ENCODE data around the gene SYCE3.

Gene SYCE3

DNA sequence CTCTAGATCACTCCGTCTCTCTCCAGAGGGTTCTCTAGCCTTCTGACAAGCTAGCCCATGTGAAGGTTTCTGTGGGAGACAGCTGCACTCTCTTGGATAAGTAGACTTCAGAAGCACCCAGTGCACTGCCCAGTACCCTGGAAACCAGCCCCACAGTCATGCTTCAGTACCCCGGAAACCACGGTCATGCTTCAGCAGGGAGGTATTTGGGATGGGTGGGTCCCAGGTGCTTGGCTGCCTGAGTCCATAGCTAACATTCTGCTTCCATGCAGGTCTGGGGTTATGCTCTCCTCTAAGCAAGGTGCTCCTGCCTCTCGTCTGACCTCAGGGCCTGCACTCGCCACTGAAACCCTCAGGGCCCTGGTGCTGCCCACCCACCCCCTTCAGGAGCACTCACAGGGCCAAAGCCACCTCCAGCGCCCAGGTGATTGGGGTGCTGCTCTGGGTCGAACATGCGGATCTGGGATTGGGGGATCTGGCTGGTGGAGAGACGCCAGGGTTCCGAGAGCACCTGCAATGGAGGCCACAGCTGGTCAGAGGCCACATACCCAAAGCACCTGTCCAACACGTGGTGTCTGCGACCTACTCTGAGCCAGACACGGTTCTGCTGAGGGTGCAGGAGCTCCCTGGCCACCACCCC, 7.3 kb upstream of the SYCE3 start:
- Histone ChIP-seq H3K9me2 (replicated peaks; ENCODE audit: insufficient read depth, low read length) (no peaks in the 10 kb centered on the region), H3K9ac (ENCODE audit: low read length) (no peak overlapping the region), H3K79me2 (ENCODE audit: insufficient read depth, low read length) (no peaks in the 10 kb centered on the region), H4K20me1 (ENCODE audit: low read depth, low read length) (no peaks in the 10 kb centered on the region), H3K27me3 (ENCODE audit: low read length) (no peaks in the 10 kb centered on the region), H3K4me3 (ENCODE audit: insufficient read depth, low read length, poor library complexity, severe bottlenecking) (no peak overlapping the region), H3K36me3 (ENCODE audit: low read length) (peaks cover 4% of the 10 kb centered on the region; the same call in 1 of the 2 replicates), H3K4me2 (ENCODE audit: low read depth, low read length, poor library complexity, severe bottlenecking) (no peak overlapping the region), H2AFZ (ENCODE audit: low read depth, low read length, severe bottlenecking) (no peak overlapping the region), H3K9me3 (ENCODE audit: insufficient read depth, low read length) (no peaks in the 10 kb centered on the region), H3F3A (ENCODE audit: insufficient read depth) (peaks cover 3% of the 10 kb centered on the region; the same call in 1 of the 2 replicates), H3K27ac (ENCODE audit: low read depth, low read length) (no peak overlapping the region)
- TF ChIP-seq EZH2phosphoT487 (conservative IDR thresholded peaks at IDR 0.05; ENCODE audit: low read length), result no peak

DNA sequence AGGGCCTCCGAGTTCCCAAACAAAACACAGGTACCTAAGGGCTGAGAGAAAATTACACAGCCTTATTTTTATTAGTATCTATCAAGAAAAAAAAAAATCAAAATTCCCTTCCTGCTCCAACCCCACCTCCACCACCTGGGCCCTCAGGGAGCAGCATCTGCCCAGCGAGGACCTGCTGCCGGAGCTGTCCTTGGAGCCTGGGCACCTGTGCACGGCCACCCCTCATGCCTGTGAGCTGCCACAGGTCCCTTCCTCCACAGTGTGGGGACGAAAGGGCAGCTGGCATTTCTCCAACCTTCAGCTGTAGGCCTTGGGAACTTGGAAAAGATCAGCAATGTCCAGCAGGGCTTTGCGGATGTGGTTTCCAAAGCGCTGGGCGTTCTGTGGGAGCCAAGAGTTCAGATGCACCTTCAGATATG, 6.3 kb upstream of the SYCE3 start:
- Histone ChIP-seq H3K9me3 (ENCODE audit: insufficient read depth, low read length) (no peaks in the 10 kb centered on the region), H3K27me3 (ENCODE audit: low read length) (no peaks in the 10 kb centered on the region), H3K9ac (ENCODE audit: low read length) (no peak overlapping the region), H3K36me3 (ENCODE audit: low read length) (peaks cover 4% of the 10 kb centered on the region; the same call in 1 of the 2 replicates), H3K79me2 (ENCODE audit: insufficient read depth, low read length) (no peaks in the 10 kb centered on the region), H3K9me2 (replicated peaks; ENCODE audit: insufficient read depth, low read length) (no peaks in the 10 kb centered on the region), H3K27ac (ENCODE audit: low read depth, low read length) (no peak overlapping the region), H4K20me1 (ENCODE audit: low read depth, low read length) (no peaks in the 10 kb centered on the region), H3K4me2 (ENCODE audit: low read depth, low read length, poor library complexity, severe bottlenecking) (no peak overlapping the region), H2AFZ (ENCODE audit: low read depth, low read length, severe bottlenecking) (no peak overlapping the region), H3F3A (ENCODE audit: insufficient read depth) (peaks cover 3% of the 10 kb centered on the region; the same call in 1 of the 2 replicates), H3K4me3 (ENCODE audit: insufficient read depth, low read length, poor library complexity, severe bottlenecking) (no peak overlapping the region)
- no peak for TF ChIP-seq EZH2phosphoT487 (conservative IDR thresholded peaks at IDR 0.05; ENCODE audit: low read length)
- TF ChIP-seq, protein P1, sequence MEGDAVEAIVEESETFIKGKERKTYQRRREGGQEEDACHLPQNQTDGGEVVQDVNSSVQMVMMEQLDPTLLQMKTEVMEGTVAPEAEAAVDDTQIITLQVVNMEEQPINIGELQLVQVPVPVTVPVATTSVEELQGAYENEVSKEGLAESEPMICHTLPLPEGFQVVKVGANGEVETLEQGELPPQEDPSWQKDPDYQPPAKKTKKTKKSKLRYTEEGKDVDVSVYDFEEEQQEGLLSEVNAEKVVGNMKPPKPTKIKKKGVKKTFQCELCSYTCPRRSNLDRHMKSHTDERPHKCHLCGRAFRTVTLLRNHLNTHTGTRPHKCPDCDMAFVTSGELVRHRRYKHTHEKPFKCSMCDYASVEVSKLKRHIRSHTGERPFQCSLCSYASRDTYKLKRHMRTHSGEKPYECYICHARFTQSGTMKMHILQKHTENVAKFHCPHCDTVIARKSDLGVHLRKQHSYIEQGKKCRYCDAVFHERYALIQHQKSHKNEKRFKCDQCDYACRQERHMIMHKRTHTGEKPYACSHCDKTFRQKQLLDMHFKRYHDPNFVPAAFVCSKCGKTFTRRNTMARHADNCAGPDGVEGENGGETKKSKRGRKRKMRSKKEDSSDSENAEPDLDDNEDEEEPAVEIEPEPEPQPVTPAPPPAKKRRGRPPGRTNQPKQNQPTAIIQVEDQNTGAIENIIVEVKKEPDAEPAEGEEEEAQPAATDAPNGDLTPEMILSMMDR (IDR thresholded peaks at IDR 0.05; ENCODE audit: insufficient read depth, low read length, poor library complexity, severe bottlenecking), result no peak

DNA sequence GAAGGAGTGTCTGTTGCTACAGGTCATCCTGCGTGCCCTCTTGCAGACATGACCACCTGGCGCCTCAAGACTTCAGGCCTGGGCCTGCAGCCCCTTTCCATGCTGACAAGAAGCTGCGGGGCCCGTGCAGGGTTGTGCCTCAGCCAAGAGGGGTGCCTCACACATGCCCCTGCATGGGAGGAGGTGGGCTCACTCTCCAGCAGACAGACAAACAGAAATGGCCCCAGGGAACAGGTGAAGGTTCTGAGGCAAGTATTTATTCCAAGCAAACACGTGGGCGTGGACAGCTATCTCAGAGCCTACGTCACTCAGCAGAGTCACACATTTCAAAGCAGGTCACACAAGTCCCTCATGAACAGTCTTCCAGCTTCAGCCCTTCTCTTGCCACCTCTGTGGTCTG, 5.9 kb upstream of the SYCE3 start:
- Histone ChIP-seq H3K9ac (ENCODE audit: low read length) (no peak overlapping the region), H3K27me3 (ENCODE audit: low read length) (no peaks in the 10 kb centered on the region), H3K79me2 (ENCODE audit: insufficient read depth, low read length) (no peaks in the 10 kb centered on the region), H3K36me3 (ENCODE audit: low read length) (peaks cover 4% of the 10 kb centered on the region; the same call in 1 of the 2 replicates), H3K9me2 (replicated peaks; ENCODE audit: insufficient read depth, low read length) (no peaks in the 10 kb centered on the region), H3K9me3 (ENCODE audit: insufficient read depth, low read length) (no peaks in the 10 kb centered on the region), H2AFZ (ENCODE audit: low read depth, low read length, severe bottlenecking) (no peak overlapping the region), H3K4me2 (ENCODE audit: low read depth, low read length, poor library complexity, severe bottlenecking) (no peak overlapping the region), H3K27ac (ENCODE audit: low read depth, low read length) (no peak overlapping the region), H4K20me1 (ENCODE audit: low read depth, low read length) (no peaks in the 10 kb centered on the region), H3K4me3 (ENCODE audit: insufficient read depth, low read length, poor library complexity, severe bottlenecking) (no peak overlapping the region), H3F3A (ENCODE audit: insufficient read depth) (peaks cover 3% of the 10 kb centered on the region; the same call in 1 of the 2 replicates)
- TF ChIP-seq EZH2phosphoT487 (conservative IDR thresholded peaks at IDR 0.05; ENCODE audit: low read length), result no peak
- TF ChIP-seq, protein P1 (IDR thresholded peaks at IDR 0.05; ENCODE audit: insufficient read depth, low read length, poor library complexity, severe bottlenecking), result no peak

DNA sequence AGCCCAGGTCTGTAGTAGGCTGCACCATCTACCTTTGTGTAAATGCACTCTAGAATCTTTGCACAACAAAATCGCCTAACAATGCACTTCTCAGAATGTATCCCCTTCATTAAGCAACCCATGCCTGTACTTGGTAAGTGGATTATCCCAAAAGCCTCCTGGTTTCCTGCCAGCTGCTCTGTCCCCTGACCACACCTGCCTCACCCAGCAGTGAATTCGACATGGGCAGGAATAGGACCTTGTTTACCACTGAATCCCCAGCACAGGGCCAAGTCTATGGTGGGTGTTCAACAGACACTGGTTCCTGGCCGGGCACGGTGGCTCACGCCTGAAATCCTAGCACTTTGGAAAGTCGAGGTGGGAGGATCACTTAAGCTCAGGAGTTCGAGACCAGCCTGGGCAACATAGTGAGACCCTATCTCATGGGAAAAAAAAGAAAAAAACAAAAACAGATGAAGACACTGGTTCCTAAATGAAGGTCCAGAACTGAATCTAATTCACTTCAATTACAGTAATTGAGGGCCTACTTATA, 5.1 kb upstream of the SYCE3 start:
- TF ChIP-seq, protein P1 (IDR thresholded peaks at IDR 0.05; ENCODE audit: insufficient read depth, low read length, poor library complexity, severe bottlenecking), result no peak
- no peak for TF ChIP-seq EZH2phosphoT487 (conservative IDR thresholded peaks at IDR 0.05; ENCODE audit: low read length)
- Histone ChIP-seq H3K9ac (ENCODE audit: low read length) (no peak overlapping the region), H2AFZ (ENCODE audit: low read depth, low read length, severe bottlenecking) (no peak overlapping the region), H3K36me3 (ENCODE audit: low read length) (peaks cover 4% of the 10 kb centered on the region; the same call in 1 of the 2 replicates), H3K79me2 (ENCODE audit: insufficient read depth, low read length) (no peaks in the 10 kb centered on the region), H3K9me3 (ENCODE audit: insufficient read depth, low read length) (no peaks in the 10 kb centered on the region), H3K4me2 (ENCODE audit: low read depth, low read length, poor library complexity, severe bottlenecking) (no peak overlapping the region), H3K4me3 (ENCODE audit: insufficient read depth, low read length, poor library complexity, severe bottlenecking) (no peak overlapping the region), H3K9me2 (replicated peaks; ENCODE audit: insufficient read depth, low read length) (no peaks in the 10 kb centered on the region), H3K27me3 (ENCODE audit: low read length) (no peaks in the 10 kb centered on the region), H4K20me1 (ENCODE audit: low read depth, low read length) (no peaks in the 10 kb centered on the region), H3K27ac (ENCODE audit: low read depth, low read length) (no peak overlapping the region), H3F3A (ENCODE audit: insufficient read depth) (peaks cover 3% of the 10 kb centered on the region; the same call in 1 of the 2 replicates)
